Neural progenitor cell (in vitro differentiated cells): ENCODE data around the gene ANKS1B. TPM values are rescaled to one million over a fixed set of nuclear protein-coding genes. Genes with fewer than 3 reads are reported as not detected.

Experiments used
- DNase-seq: peaks from one replicate; pipeline ENCODE4 v3.0.0-alpha.2; 2016; ENCODE audit warnings: low spot score
- H2AFZ ChIP-seq: fragments of 200-600 bp; sonication (generic); replicated peaks from 2 replicates; pipeline ENCODE4 v1.6.1; 2016; ENCODE audit warnings: antibody characterized with exemption
- H3F3A ChIP-seq: fragments of 200-600 bp; sonication (generic); 2 replicates; pipeline ENCODE4 v1.6.1; 2016; ENCODE audit warnings: antibody characterized with exemption, low read depth
- H3K27ac ChIP-seq: fragments of 200-600 bp; sonication (generic); 2 replicates; pipeline ENCODE4 v1.5.1; 2016; ENCODE audit warnings: mild to moderate bottlenecking
- H3K27me3 ChIP-seq: fragments of 200-600 bp; sonication (generic); 2 replicates; pipeline ENCODE4 v1.6.1; 2016; ENCODE audit warnings: mild to moderate bottlenecking, moderate library complexity
- H3K36me3 ChIP-seq: fragments of 200-600 bp; sonication (generic); 2 replicates; pipeline ENCODE4 v1.5.1; 2016
- H3K4me1 ChIP-seq: fragments of 200-600 bp; sonication (generic); 2 replicates; pipeline ENCODE4 v1.6.1; 2016; ENCODE audit warnings: mixed run types
- H3K4me2 ChIP-seq: fragments of 200-600 bp; sonication (generic); 2 replicates; pipeline ENCODE4 v1.6.1; 2016
- H3K4me3 ChIP-seq: fragments of 200-600 bp; sonication (generic); 2 replicates; pipeline ENCODE4 v1.5.1; 2016
- H3K79me2 ChIP-seq: fragments of 200-600 bp; sonication (generic); 2 replicates; pipeline ENCODE4 v1.6.1; 2016; ENCODE audit warnings: low read depth
- H3K9ac ChIP-seq: fragments of 200-600 bp; sonication (generic); 2 replicates; pipeline ENCODE4 v1.6.1; 2016
- H3K9me3 ChIP-seq: fragments of 200-600 bp; sonication (generic); 2 replicates; pipeline ENCODE4 v1.5.1; 2016; ENCODE audit warnings: low read depth
- H4K20me1 ChIP-seq: fragments of 200-600 bp; sonication (generic); 2 replicates; pipeline ENCODE4 v1.6.1; 2016; ENCODE audit warnings: low read depth
- H3K27ac Mint-ChIP-seq: 3 replicates; pipeline ENCODE4 v1.8.0; 2021; ENCODE audit warnings: mixed read lengths
- H3K27me3 Mint-ChIP-seq: 2 replicates; pipeline ENCODE4 v1.8.0; 2022; ENCODE audit warnings: low read depth, mild to moderate bottlenecking, inconsistent platforms, moderate library complexity, mixed read lengths; ENCODE audit not compliant: insufficient read depth
- H3K36me3 Mint-ChIP-seq: 3 replicates; pipeline ENCODE4 v1.8.0; 2021; ENCODE audit warnings: mixed read lengths
- H3K4me1 Mint-ChIP-seq: 3 replicates; pipeline ENCODE4 v1.8.0; 2021; ENCODE audit warnings: mixed read lengths
- H3K4me3 Mint-ChIP-seq: 3 replicates; pipeline ENCODE4 v1.8.0; 2021; ENCODE audit warnings: mild to moderate bottlenecking, moderate library complexity, mixed read lengths
- H3K9me3 Mint-ChIP-seq: 3 replicates; pipeline ENCODE4 v1.8.0; 2020; ENCODE audit warnings: mixed read lengths
- EZH2 ChIP-seq: fragments of 200-600 bp; sonication (generic); IDR thresholded peaks from 2 replicates; pipeline ENCODE4 v1.6.1; 2017; ENCODE audit warnings: antibody characterized with exemption, mild to moderate bottlenecking, moderate library complexity
- EZH2phosphoT487 ChIP-seq: fragments of 200-600 bp; sonication (generic); IDR thresholded peaks from 2 replicates; pipeline ENCODE4 v1.6.1; 2017; ENCODE audit warnings: antibody characterized with exemption
- total RNA-seq: library from RNA; depleted of rRNA; stranded (reverse); fragments of >200 nt; gene quantifications from 2 replicates; pipeline ENCODE4 v1.2.3, GENCODE V29; 2015; ENCODE audit warnings: low replicate concordance
- TF ChIP-seq, protein P1 (sequence below): fragments of 200-600 bp; sonication (generic); IDR thresholded peaks from 2 replicates; pipeline ENCODE4 v1.5.1; 2017; ENCODE audit warnings: antibody characterized with exemption, mild to moderate bottlenecking

ANKS1B gene
- total RNA-seq, 1 donor from 2014 or later = 7.9 TPM

DNA sequence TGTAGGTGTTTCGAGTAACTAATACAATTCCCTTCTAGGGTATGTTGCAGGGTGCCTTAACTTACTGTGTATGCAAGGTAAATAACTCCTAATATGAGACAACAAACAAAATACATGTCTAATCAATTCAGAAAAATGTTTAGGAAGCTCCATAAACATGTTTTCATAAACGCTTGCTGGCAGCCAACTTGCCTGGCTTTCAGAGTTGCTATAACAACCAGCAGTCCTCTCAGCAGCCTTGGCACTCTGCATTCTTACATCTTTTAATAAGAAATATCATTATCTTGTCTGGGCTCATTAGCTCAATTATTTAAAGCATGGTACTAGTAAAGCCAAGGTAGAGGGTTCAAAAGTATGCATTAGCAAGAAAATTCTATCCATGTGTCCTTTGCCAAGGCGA lies 862.2 kb downstream of the ANKS1B start:
- H3K9me3 Mint-ChIP-seq = peaks cover 2% of the 10 kb centered on the region
- DNase-seq = no peak
- no peak overlapping the region for H3K27ac ChIP-seq

DNA sequence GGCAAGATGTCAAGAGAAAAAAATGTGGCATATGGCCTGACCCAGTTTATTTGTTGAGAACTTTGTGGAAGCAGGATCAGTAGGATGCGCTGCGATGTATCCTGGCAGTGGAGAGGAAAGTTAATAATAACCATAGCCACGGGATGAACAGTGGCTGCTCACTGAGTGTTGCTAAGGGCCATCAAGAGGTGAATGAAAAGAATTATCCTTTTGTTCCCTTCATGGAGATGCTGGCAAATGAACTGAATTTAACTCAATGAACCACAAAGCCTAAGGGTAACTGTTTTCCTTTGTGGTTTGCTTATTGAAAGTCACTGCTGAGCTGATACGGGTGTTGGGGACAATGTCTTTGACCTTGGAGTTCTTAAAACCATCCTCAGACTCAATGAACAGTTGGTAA lies 863.2 kb downstream of the ANKS1B start:
- DNase-seq = no peak
- H3K4me1 Mint-ChIP-seq = peaks cover 27% of the 10 kb centered on the region
- H3K27me3 ChIP-seq = no peaks in the 10 kb centered on the region
- H2AFZ ChIP-seq = no peak overlapping the region
- no peak overlapping the region for H3K4me3 ChIP-seq
- H3K9ac ChIP-seq = no peak overlapping the region
- peaks cover 6% of the 10 kb centered on the region for H3K9me3 Mint-ChIP-seq
- H3K27ac Mint-ChIP-seq = no peak overlapping the region
- no peaks in the 10 kb centered on the region for H3K9me3 ChIP-seq
- no peaks in the 10 kb centered on the region for H3K36me3 Mint-ChIP-seq
- H3K4me1 ChIP-seq = no peaks in the 10 kb centered on the region
- H3K27me3 Mint-ChIP-seq = peaks cover 4% of the 10 kb centered on the region
- no peaks in the 10 kb centered on the region for H3K36me3 ChIP-seq
- no peak overlapping the region for H3K4me2 ChIP-seq
- TF ChIP-seq, protein P1, sequence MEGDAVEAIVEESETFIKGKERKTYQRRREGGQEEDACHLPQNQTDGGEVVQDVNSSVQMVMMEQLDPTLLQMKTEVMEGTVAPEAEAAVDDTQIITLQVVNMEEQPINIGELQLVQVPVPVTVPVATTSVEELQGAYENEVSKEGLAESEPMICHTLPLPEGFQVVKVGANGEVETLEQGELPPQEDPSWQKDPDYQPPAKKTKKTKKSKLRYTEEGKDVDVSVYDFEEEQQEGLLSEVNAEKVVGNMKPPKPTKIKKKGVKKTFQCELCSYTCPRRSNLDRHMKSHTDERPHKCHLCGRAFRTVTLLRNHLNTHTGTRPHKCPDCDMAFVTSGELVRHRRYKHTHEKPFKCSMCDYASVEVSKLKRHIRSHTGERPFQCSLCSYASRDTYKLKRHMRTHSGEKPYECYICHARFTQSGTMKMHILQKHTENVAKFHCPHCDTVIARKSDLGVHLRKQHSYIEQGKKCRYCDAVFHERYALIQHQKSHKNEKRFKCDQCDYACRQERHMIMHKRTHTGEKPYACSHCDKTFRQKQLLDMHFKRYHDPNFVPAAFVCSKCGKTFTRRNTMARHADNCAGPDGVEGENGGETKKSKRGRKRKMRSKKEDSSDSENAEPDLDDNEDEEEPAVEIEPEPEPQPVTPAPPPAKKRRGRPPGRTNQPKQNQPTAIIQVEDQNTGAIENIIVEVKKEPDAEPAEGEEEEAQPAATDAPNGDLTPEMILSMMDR = no peak
- TF ChIP-seq EZH2 (no peak), EZH2phosphoT487 (no peak)
- H3K79me2 ChIP-seq = no peaks in the 10 kb centered on the region
- no peaks in the 10 kb centered on the region for H4K20me1 ChIP-seq
- H3F3A ChIP-seq = no peaks in the 10 kb centered on the region
- no peak overlapping the region for H3K4me3 Mint-ChIP-seq
- no peak overlapping the region for H3K27ac ChIP-seq

More for the DNA sequence above, 862.2 kb downstream of the ANKS1B start:
- H3K27me3 Mint-ChIP-seq = peaks cover 4% of the 10 kb centered on the region
- H3K27ac Mint-ChIP-seq = no peak overlapping the region
- no peaks in the 10 kb centered on the region for H3F3A ChIP-seq
- H3K4me3 ChIP-seq = no peak overlapping the region
- no peaks in the 10 kb centered on the region for H4K20me1 ChIP-seq
- H3K36me3 Mint-ChIP-seq = no peaks in the 10 kb centered on the region
- H3K4me2 ChIP-seq = no peak overlapping the region
- TF ChIP-seq, protein P1 = no peak
- TF ChIP-seq EZH2 (no peak), EZH2phosphoT487 (no peak)
- no peak overlapping the region for H2AFZ ChIP-seq
- no peaks in the 10 kb centered on the region for H3K4me1 ChIP-seq
- no peaks in the 10 kb centered on the region for H3K27me3 ChIP-seq
- no peaks in the 10 kb centered on the region for H3K79me2 ChIP-seq
- peaks cover 27% of the 10 kb centered on the region for H3K4me1 Mint-ChIP-seq
- no peak overlapping the region for H3K4me3 Mint-ChIP-seq
- H3K36me3 ChIP-seq = no peaks in the 10 kb centered on the region
- H3K9ac ChIP-seq = no peak overlapping the region
- no peaks in the 10 kb centered on the region for H3K9me3 ChIP-seq

DNA sequence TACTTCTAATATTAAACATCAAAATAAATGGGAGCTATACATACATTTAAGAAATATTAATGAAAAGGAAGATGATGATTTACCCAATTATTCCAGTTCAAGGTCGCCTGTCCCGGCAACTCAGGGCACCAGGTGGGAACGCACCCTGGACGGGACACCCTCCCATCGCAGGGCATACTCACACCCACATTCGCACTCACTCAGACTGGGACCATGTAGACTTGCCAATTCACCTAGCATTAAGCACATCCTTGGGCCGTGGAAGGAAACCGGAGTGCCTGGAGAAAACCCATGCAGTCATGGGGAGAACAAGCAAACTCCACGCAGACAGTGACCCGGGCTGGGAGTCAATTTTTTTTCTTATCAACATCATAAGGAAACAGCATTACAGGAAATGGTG lies 864.8 kb downstream of the ANKS1B start:
- DNase-seq = no peak
- peaks cover 4% of the 10 kb centered on the region for H3K27me3 Mint-ChIP-seq
- H3K9me3 Mint-ChIP-seq = peaks cover 10% of the 10 kb centered on the region
- Histone ChIP-seq H3K36me3 (no peaks in the 10 kb centered on the region), H3K4me3 (no peak overlapping the region), H3K79me2 (no peaks in the 10 kb centered on the region), H3K27me3 (no peaks in the 10 kb centered on the region), H2AFZ (no peak overlapping the region), H3K9ac (no peak overlapping the region), H3K4me2 (no peak overlapping the region), H4K20me1 (no peaks in the 10 kb centered on the region), H3K9me3 (no peaks in the 10 kb centered on the region), H3F3A (no peaks in the 10 kb centered on the region), H3K27ac (no peak overlapping the region), H3K4me1 (no peaks in the 10 kb centered on the region)
- H3K4me1 Mint-ChIP-seq = peaks cover 27% of the 10 kb centered on the region
- TF ChIP-seq EZH2 (no peak), EZH2phosphoT487 (no peak)
- TF ChIP-seq, protein P1 = no peak
- no peaks in the 10 kb centered on the region for H3K36me3 Mint-ChIP-seq
- H3K4me3 Mint-ChIP-seq = no peak overlapping the region
- H3K27ac Mint-ChIP-seq = peak overlapping the region; percentile 44

DNA sequence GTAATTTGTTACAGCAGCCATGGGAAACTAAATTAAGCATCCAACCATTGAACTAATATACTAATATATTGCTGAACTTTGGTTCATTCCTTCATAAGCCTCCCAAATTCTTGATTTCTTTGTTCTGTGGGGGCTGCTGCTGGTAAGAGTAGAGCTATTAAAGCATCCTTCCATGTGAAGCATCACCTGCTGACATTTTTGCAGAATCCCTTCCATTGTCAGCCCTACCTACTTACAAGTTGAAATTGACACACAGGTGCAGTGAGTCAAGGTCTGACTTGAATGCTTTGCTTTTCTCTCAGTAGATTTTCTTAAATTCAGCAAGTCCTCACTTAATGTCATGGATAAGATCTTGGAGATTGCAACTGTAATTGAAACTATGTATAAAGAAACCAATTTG lies 865.3 kb downstream of the ANKS1B start:
- Mint-ChIP-seq H3K27me3 (peaks cover 4% of the 10 kb centered on the region), H3K4me1 (peaks cover 27% of the 10 kb centered on the region), H3K4me3 (no peak overlapping the region), H3K9me3 (peaks cover 10% of the 10 kb centered on the region), H3K27ac (no peak overlapping the region), H3K36me3 (no peaks in the 10 kb centered on the region)
- no peaks in the 10 kb centered on the region for H3K4me1 ChIP-seq
- H3K27ac ChIP-seq = no peak overlapping the region
- TF ChIP-seq EZH2phosphoT487 (no peak), EZH2 (no peak)
- TF ChIP-seq, protein P1 = no peak
- DNase-seq = no peak
- H3K9ac ChIP-seq = no peak overlapping the region
- H4K20me1 ChIP-seq = no peaks in the 10 kb centered on the region
- no peaks in the 10 kb centered on the region for H3F3A ChIP-seq
- H3K27me3 ChIP-seq = no peaks in the 10 kb centered on the region
- H3K4me2 ChIP-seq = no peak overlapping the region
- no peaks in the 10 kb centered on the region for H3K9me3 ChIP-seq
- no peaks in the 10 kb centered on the region for H3K79me2 ChIP-seq
- no peak overlapping the region for H2AFZ ChIP-seq
- H3K4me3 ChIP-seq = no peak overlapping the region
- no peaks in the 10 kb centered on the region for H3K36me3 ChIP-seq
